Activated CD4-positive, alpha-beta T cell treated with anti-CD3 and anti-CD28 coated beads, Interleukin-2, amount 50 U/mL, for 24 hours (primary cell): ENCODE results near the gene GPATCH11.

Source experiments
- DNase-seq, 2 donors: peaks; one replicate each; pipeline ENCODE4 v3.0.0-alpha.2; 2020; ENCODE audit warnings: low read depth in 1 of 2, low spot score in 1 of 2

Gene GPATCH11

DNA sequence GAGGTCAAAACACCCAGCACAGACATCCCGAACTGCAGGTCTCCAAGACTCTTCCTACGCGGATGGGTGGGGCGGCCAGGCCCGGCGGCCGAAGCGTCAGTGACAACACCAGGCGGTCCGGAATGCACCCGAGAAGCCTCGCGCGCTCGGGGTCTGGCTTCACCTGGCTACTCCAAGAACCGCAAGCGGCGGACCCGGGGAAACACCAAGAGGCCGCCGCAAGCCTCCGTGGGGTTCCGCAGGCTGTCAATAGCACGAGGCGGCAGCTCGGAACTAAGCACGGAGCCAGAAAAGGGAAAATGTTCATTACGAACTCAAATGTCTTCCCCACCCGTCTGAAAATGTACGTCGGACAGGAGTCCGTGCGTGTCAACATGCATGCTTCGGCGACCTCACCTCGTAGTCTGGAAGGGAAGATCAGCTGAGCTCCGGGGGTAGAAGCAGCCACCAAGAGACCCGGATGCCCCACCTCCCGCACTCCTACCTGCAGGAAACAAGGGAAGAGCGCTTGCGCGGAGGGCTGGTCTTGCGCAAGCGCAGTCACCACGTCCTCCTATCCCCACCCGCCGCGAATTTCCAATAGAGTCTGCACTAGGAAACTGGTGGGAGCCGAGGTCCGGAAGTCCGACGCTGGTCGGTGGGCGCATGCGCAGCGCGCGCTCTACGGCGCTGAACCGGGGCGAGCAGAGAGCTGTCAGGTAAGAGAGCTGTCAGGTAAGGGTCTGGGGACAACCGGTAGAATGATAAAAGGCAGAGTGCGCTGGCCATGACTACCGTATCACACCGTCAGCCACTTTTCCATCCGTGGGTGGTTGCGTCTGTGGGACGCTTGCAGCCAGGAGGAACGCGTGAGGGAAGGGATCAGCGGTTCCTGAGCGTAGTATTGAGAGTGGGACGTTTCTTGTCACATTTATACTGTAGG, at the start of gene GPATCH11, which contains the start of gene HEATR5B:
Gene GPATCH11, plus strand, starts transcription at position 646 of the 922 bp plus-strand sequence. CDS start 3,864 bp downstream, outside the sequence.
Gene HEATR5B, minus strand, starts transcription at position 500 of the 922 bp plus-strand sequence. CDS start 958 bp downstream, outside the sequence.
- DNase-seq: peak; percentile 83 to 91

GRCh38 chr2:37037771-37038170, 46.5 kb upstream of the GPATCH11 start:
- no peak for DNase-seq

DNA sequence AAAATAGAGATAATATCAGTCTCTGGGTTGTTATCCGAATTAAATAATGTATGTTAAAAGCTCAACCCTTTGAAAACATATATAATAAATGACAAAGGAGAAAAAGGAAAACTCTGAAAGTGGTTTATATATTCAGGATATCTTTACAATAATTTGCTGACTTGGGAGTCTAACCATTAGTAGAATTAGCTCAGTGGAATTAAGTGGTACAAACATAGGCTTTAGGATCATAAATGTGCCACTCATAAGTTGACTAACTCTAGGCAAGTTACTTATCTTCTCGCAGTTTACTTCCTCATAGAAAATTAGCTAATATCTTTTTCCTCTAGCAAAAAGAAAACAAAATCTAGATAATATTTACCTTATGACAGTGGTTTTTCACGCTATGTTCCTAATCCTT, 44.7 kb upstream of the GPATCH11 start:
- DNase-seq: no peak

- no peak for DNase-seq
These were observed 31.6 kb upstream of the GPATCH11 start for GRCh38 chr2:37052600-37053332.

DNA sequence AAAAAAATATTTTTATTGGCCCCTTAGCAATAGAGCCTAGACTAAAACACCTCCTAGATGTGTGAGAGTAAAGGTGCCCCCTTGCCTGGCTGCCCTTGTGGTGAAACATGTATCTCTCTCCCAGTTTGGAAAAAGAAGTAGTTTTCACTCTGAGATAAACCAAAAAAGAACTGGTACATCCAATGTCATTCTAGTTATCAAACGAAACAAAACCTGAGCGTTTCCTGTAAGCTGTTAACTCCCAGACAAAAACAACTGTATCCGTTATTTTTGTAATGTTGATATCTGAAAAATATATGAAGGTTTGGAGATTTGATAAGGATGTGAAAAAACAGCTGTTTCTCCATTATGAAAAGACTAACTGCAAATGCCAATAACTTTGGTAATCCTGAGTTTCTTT, 24.5 kb upstream of the GPATCH11 start:
- DNase-seq: no peak

GRCh38 chr2:37060446-37060845, 23.9 kb upstream of the GPATCH11 start:
- DNase-seq: no peak

DNA sequence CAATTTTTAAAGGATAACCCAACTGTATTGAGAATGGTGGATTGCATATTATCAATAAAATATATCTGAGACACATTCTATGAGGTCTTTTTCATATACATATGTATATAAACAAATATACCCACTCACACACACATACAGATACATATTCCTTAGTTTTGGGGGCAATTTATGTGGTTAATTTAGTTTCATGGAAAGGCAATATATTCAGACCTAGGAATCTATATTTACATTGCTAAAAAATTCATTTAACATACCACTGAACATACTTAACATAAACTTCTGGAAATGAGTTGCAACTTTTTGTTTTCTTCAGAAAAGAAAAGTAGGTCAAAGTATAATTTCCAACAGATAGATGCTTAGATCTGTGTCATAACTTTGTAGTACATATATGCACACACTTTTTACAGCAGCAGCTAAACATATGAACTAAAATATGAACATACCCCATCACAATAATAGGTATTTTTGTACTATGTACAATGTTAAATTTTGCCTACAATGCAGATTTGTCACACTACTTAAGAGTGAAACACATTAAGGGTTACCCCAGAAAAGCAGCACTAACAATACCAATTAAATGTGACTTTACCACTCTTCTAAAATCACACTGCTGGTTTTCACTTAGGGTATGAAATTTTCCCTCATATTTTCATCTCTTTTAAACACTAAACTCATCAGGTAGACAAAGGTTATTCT, 23.2 kb upstream of the GPATCH11 start:
- DNase-seq: no peak

GRCh38 chr2:37061776-37062175, 22.5 kb upstream of the GPATCH11 start:
- DNase-seq: no peak

DNA sequence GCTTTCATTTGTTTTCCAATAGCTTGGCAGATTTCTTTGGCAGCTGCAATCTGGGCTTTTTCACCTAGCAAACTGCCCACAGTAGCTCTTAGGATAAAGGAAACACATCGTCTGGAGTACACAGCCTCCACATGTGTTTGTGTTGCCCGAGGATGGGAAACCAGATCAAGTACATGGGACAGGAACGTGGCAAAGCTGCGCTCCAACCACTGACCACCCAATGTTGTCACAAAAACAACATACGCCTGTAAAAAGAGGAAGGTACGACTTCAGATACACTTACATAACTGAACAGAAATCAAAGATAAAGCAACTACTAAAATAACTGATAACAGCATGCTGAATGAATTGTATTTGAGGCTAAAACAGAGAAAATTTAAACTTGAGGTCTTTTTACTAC, 15.6 kb upstream of the GPATCH11 start:
- no peak for DNase-seq

DNA sequence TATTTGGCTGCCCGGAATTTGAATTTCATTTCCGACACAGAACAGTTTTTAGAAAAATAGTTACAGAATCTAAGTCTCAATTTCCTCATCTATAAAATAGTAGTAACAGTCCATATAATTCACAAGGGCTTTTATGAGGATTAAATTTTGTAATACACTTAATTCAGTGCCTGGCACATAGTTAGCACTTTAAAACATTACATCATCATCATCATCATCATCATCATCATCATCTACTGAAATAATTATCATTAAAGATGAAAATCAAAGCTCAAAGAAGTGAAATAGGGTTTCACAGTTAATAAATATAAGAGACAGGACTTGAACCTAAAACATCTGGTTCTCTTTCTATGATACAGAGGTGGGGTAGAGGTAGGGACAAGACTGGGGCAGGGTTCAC, 13.4 kb upstream of the GPATCH11 start:
- DNase-seq: no peak

DNA sequence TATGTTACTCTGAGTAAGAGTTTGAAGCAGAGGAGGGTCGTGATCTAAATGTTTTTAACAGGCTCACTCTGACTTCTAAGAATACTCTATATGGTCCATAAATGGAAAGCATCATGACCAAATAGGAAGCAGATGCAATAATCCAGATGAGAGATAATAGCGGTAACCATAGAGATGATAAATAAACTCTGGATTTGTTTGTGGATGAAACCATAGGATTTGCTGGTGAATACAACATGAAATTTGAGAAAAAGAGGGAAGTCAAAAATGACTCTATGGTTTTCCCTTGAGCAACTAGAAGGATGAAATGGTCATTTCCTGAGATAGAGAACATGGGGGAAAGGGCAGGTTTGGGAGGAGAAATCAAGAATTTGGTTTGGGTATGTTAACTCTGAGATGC, 4.1 kb upstream of the GPATCH11 start:
- DNase-seq: no peak

DNA sequence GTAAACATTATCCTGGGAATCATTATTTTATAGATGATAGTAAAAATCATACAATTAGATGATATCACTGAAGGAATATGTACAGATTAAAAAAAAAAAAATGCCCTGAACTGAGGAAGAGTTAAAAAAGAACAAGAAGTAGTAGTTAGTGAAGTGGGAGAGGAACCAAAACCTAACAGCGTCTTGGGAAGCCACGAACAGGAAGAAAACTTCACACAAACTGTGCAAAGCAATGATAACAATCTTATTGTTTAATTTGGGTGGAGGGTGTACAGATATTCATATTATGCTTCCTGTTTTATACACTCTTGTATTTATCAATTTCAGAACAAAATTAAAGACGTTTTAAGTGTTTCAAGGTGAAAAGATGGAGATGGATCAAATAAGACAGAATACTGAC, 3.6 kb upstream of the GPATCH11 start:
- DNase-seq: no peak

DNA sequence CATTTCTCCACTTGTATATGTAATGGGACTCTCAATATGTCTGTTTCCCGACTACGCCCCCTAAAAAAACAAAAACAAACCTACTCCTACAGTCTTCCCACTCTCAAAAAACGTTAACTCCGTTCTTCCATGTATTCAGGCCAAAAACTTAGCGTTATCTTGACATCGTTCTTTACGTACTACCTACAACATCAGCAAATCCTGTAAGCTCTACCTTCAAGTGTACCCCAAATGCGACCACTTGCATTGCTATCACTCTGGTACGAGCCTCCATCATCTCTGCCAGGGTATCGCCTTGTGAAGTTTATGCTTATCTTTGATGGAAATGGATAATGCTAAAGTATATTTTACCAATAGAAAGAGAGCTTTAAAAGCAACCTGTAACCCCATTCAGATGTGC, 479 bp downstream of the GPATCH11 start:
- no peak for DNase-seq

DNA sequence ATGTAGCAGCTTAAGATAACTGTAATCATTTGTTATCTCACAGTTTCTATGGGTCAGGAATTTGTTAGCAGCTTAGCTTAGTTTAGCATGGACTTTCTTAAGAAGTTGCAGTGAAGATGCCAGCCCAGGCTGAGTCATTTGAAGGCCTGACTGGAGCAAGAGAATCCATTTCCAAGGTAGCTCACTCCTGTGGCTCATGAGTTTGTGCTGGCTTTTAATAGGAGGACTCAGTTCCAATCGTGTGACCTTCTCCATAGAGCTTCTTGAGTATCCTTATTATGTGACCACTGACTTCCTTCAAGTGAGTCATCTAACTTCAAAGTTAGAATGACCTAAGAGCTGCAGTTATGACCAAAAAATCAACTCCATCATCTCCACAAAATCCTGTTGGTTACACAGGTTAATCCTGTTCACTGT, 1.4 kb downstream of the GPATCH11 start:
- no peak for DNase-seq

- DNase-seq: no peak
These were observed 5.7 kb downstream of the GPATCH11 start for GRCh38 chr2:37090019-37090477.

DNA sequence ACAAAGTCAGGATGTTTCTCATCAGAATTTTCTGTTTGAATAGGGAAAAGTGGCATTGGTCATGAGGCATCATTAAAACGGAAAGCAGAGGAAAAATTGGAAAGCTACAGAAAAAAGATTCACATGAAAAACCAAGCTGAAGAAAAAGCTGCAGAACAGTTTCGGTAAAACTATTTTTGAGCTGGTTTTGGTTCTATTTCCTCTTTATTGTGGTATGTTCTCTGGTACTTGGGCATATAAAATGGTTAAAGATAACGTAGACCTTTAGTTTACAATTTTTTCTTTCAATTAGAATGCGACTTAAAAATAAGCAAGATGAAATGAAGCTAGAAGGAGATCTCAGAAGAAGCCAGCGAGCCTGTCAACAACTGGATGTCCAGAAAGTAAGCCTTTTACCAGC, 7.6 kb downstream of the GPATCH11 start:
- DNase-seq: no peak

GRCh38 chr2:37096568-37096967, 12.2 kb downstream of the GPATCH11 start:
- no peak for DNase-seq

DNA sequence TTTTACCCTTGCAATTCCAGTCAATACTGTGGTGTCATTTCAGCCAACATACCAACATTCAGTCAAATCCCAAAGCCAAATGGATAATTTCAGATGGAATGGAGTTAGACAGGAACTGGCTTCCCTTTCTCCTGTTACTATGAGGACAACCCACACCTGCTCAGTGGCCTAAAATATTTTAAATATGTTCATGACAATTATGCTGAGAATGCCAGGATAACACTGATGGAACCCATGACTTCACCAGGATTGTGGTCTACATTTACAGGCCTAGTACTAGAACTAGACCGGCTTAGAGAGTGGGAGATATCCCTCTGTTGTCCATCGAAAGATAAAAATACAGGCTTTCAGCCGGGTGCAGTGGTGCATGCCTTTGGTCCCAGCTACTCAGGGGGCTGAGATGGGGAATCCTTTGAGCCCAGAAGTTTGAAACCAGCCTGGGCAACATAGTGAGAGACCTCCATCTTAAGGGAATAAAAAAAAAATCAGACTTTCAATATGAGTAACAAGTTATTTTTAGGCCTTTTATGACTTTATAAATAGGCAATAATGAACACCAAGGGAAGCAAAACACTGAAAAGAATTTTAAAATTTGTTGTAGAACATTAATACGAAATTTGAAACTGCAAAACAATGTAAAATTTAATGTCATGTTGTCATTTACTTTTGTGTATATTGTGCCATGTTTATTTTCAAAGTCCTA, 14.2 kb downstream of the GPATCH11 start:
- no peak for DNase-seq

DNA sequence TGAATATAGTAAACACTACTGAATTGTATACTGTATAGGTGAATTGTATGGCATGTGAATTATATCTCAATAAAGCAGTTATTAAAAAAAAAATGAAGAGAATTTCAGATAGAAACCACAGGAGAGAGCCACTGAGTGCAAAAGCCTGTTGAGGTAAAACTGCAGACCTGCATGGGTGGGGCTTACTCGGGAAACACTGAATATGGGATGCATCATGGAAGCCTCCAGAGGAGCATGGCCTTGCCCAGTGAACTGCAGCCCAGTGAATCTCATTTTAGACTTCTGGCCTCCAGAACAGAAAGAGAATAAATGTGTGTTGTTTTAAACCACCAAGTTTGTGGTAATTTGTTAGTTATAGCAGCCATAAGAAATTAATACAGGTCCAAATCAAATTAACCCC, 15.7 kb downstream of the GPATCH11 start:
- no peak for DNase-seq

- DNase-seq: no peak
These were observed 18.3 kb downstream of the GPATCH11 start for GRCh38 chr2:37102588-37102987.

GRCh38 chr2:37104178-37104577, 19.9 kb downstream of the GPATCH11 start:
- DNase-seq: no peak
